ENCODE results near the gene KCNK4.
A peak's percentile ranks its signal among the peaks of the same experiment; 100 is the strongest.
"Not testable (repeated sequence)": the region's sequence is repeated elsewhere in the genome, so short reads cannot be mapped to it uniquely, and the experiment has no call there.

KCNK4 gene

GRCh38 chr11:64306876-64307622 is 15.9 kb downstream of the KCNK4 start:
- no peak for DNase-seq (ENCODE audit: low read depth in 2 of 2)

- not testable (repeated sequence) for DNase-seq (ENCODE audit: low read depth in 2 of 2)
Measured at GRCh38 chr11:64307795-64308194, 16.7 kb downstream of the KCNK4 start.

GRCh38 chr11:64312947-64313346 is 21.8 kb downstream of the KCNK4 start:
- DNase-seq (ENCODE audit: low read depth in 2 of 2), result no peak

GRCh38 chr11:64313491-64314145 is 22.5 kb downstream of the KCNK4 start:
- DNase-seq (ENCODE audit: low read depth in 2 of 2), result no peak

GRCh38 chr11:64314146-64314804 is 23.2 kb downstream of the KCNK4 start:
- no peak for DNase-seq (ENCODE audit: low read depth in 2 of 2)

GRCh38 chr11:64314805-64315561 is 23.9 kb downstream of the KCNK4 start:
- DNase-seq (ENCODE audit: low read depth in 2 of 2), result no peak

- not testable (repeated sequence) for DNase-seq (ENCODE audit: low read depth in 2 of 2)
Measured at GRCh38 chr11:64315667-64316526, 24.8 kb downstream of the KCNK4 start.

- no peak for DNase-seq (ENCODE audit: low read depth in 2 of 2)
Measured at GRCh38 chr11:64316672-64317324, 25.7 kb downstream of the KCNK4 start.

- DNase-seq (ENCODE audit: low read depth in 2 of 2), result peak; percentile 93 to 95
Measured at GRCh38 chr11:64317325-64317960, 26.3 kb downstream of the KCNK4 start, which contains the start of gene TRMT112. Gene TRMT112 (minus strand): TSS chr11:64317559. CDS start chr11:64317526, 33 bp downstream.

GRCh38 chr11:64317961-64318765 is 27.1 kb downstream of the KCNK4 start, which contains the start of gene PRDX5:
Gene PRDX5 (plus strand): TSS chr11:64318121. CDS start chr11:64318216, 95 bp downstream.
- peak; percentile 87 to 92 for DNase-seq (ENCODE audit: low read depth in 2 of 2)

- no peak for DNase-seq (ENCODE audit: low read depth in 2 of 2)
Measured at GRCh38 chr11:64318766-64319761, 28.0 kb downstream of the KCNK4 start.

GRCh38 chr11:64320556-64320955 is 29.5 kb downstream of the KCNK4 start:
- DNase-seq (ENCODE audit: low read depth in 2 of 2), result no peak

- DNase-seq (ENCODE audit: low read depth in 2 of 2), result no peak
Measured at GRCh38 chr11:64321026-64321425, 29.9 kb downstream of the KCNK4 start.

GRCh38 chr11:64321533-64321932 is 30.4 kb downstream of the KCNK4 start:
- no peak for DNase-seq (ENCODE audit: low read depth in 2 of 2)

GRCh38 chr11:64322925-64323260 is 31.8 kb downstream of the KCNK4 start:
- no peak for DNase-seq (ENCODE audit: low read depth in 2 of 2)

GRCh38 chr11:64323373-64323772 is 32.3 kb downstream of the KCNK4 start:
- no peak for DNase-seq (ENCODE audit: low read depth in 2 of 2)

- DNase-seq (ENCODE audit: low read depth in 2 of 2), result not testable (repeated sequence)
Measured at GRCh38 chr11:64323984-64324383, 32.9 kb downstream of the KCNK4 start.
